NCI-H510A treated with DMSO at 0.1 percent for 48 hours (cell line): ENCODE results near the gene RCBTB1.
"Not testable (repeated sequence)": the region's sequence is repeated elsewhere in the genome, so short reads cannot be mapped to it uniquely, and the experiment has no call there.

ENCODE experiments used
- DNase-seq: peaks from one replicate; lab custom pipeline; 2025; lab: John Stamatoyannopoulos, UW

Gene RCBTB1

GRCh38 chr13:49512578-49512977 is 72.8 kb downstream of the RCBTB1 start:
- DNase-seq = no peak

GRCh38 chr13:49503951-49504350 is 81.4 kb downstream of the RCBTB1 start:
- DNase-seq = no peak

GRCh38 chr13:49502954-49503353 is 82.4 kb downstream of the RCBTB1 start:
- no peak for DNase-seq

- no peak for DNase-seq
These were observed 85.3 kb downstream of the RCBTB1 start for GRCh38 chr13:49499889-49500660.

- DNase-seq = no peak
These were observed 87.2 kb downstream of the RCBTB1 start for GRCh38 chr13:49498206-49498605.

DNA sequence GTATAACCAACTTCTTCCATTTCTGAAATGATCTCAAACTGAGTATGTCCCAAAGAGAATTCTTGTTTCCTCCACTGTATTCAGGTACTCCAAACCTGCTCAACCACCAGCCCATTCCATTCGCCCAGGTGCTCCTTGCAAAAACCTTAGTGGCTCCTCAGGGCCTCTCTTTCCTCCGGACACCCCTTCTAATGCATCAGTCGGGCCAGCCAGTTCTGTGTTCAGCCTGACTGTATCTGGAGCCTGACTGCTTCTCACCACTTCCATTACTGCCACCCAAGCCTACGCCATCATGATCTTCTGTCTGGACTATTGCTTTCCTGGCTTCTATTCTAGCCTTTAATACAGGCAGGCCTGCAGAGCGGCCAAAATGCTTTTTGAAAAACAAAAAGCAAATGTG is 88.1 kb downstream of the RCBTB1 start:
- DNase-seq = no peak

DNA sequence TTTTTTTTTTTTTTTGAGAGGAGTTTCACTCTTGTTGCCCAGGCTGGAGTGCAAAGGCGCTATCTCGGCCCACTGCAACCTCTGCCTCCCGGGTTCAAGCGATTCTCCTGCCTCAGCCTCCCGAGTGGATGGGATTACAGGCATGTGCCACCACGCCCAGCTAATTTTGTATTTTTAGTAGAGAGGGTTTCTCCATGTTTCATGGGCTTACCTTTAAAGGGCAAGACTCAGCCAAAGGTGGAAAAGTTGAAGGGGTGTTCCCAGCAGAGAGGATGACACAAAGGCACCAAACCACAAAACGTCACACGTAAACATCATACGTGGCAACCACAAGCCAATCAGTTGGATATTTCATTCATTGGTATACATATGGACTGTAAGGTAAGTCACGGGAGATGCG is 88.5 kb downstream of the RCBTB1 start:
- not testable (repeated sequence) for DNase-seq

- no peak for DNase-seq
These were observed 89.3 kb downstream of the RCBTB1 start, which contains the start of gene PHF11 for GRCh38 chr13:49495783-49496762. Gene PHF11, plus strand, starts transcription at chr13:49495953. Its CDS starts 49 bp downstream, at chr13:49496002.

DNA sequence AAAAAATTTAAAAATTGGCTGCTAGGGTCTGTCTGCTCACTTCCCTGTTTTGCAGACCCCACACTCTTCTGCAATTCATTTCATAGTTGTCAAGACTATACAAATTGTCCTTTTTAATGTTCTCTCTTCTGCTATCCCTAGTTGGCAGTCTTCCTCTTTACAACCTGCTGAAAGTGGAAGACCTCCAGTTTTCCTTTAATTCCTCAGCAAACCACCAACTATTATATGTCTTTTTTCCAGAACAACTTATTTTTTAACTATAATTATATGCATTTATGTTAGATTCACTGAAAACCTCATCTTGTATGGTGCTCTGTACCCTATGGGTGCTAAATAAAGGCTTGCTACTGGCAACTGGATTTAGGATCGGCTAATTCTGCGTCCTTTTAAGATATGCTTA is 90.7 kb downstream of the RCBTB1 start:
- DNase-seq = no peak

- no peak for DNase-seq
These were observed 96.8 kb downstream of the RCBTB1 start for GRCh38 chr13:49488563-49488962.
